ENCODE measurements around the gene TNNC2. TPM values are rescaled to one million over a fixed set of nuclear protein-coding genes. Genes with fewer than 3 reads are reported as not detected.
A peak's percentile ranks its signal among the peaks of the same experiment; 100 is the strongest.

Gene TNNC2
- polyA plus RNA-seq, 1 of the 3 experiments (the other 2 are of a cell fraction) = 1.1 TPM

DNA sequence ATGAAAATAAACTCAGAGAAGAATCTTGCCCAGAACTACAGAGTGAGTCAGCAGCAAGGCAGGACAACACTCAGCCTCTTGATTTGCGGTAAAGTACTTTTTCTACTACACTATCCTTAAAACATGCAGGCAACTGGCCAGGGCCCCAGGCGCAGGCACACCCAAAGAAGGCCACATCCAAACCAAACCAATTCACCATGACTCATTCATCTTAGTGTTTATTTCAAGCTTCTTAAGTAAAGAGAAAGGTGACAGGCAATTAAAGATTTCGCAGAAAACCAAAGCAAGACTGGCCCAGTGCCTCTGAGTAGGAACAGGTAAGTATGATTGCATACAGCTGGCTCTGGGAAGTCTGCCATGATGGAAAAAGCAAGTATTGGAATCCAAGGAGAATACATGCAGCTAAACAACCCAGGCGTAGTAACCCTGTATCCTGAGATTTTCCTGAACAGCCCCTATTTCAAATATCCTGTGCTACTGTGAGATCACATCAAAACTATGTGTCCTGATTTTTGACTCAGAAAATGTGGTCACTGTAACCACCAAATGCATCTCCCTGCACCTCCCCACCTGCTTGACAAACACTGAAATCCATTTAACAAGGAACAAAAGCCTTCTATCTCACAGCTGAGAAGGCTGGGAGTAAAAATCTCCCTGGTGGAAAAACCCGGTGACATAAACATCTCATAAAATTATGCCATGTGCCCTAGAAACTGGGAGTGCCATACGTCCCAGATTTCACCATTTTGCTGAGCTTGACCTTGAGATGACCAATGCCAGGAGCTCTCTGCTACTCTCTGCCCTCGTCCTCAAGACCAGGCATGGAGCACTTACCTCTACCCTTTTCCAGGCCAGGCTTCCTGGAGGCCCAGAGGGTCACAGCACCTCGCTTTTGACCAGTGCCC is 47.8 kb downstream of the TNNC2 start (continued):
- TF ChIP-seq, protein P1, sequence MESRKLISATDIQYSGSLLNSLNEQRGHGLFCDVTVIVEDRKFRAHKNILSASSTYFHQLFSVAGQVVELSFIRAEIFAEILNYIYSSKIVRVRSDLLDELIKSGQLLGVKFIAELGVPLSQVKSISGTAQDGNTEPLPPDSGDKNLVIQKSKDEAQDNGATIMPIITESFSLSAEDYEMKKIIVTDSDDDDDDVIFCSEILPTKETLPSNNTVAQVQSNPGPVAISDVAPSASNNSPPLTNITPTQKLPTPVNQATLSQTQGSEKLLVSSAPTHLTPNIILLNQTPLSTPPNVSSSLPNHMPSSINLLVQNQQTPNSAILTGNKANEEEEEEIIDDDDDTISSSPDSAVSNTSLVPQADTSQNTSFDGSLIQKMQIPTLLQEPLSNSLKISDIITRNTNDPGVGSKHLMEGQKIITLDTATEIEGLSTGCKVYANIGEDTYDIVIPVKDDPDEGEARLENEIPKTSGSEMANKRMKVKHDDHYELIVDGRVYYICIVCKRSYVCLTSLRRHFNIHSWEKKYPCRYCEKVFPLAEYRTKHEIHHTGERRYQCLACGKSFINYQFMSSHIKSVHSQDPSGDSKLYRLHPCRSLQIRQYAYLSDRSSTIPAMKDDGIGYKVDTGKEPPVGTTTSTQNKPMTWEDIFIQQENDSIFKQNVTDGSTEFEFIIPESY (IDR thresholded peaks at IDR 0.05; ENCODE audit: borderline replicate concordance, low read depth) = peak; percentile 76
- no peak for TF ChIP-seq ELF1 (IDR thresholded peaks at IDR 0.05)
- no peak for TF ChIP-seq GABPA (IDR thresholded peaks at IDR 0.05; ENCODE audit: low read depth)
- TF ChIP-seq FOSL2 (IDR thresholded peaks at IDR 0.05; ENCODE audit: borderline replicate concordance, low read depth) = peak; percentile 92
- TF ChIP-seq RAD21 (IDR thresholded peaks at IDR 0.05; ENCODE audit: low read length) = no peak
- TF ChIP-seq, protein P2, sequence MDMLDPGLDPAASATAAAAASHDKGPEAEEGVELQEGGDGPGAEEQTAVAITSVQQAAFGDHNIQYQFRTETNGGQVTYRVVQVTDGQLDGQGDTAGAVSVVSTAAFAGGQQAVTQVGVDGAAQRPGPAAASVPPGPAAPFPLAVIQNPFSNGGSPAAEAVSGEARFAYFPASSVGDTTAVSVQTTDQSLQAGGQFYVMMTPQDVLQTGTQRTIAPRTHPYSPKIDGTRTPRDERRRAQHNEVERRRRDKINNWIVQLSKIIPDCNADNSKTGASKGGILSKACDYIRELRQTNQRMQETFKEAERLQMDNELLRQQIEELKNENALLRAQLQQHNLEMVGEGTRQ (IDR thresholded peaks at IDR 0.05; ENCODE audit: borderline replicate concordance, low read depth, low read length) = no peak
- TF ChIP-seq RCOR1 (IDR thresholded peaks at IDR 0.05; ENCODE audit: low read length) = no peak
- no peak for TF ChIP-seq EZH2phosphoT487 (IDR thresholded peaks at IDR 0.05; ENCODE audit: borderline replicate concordance, low read depth)
- TF ChIP-seq POLR2AphosphoS5 (IDR thresholded peaks at IDR 0.05; ENCODE audit: low read depth, low read length) = peak; percentile 52; the same call in 1 of the 2 replicates

DNA sequence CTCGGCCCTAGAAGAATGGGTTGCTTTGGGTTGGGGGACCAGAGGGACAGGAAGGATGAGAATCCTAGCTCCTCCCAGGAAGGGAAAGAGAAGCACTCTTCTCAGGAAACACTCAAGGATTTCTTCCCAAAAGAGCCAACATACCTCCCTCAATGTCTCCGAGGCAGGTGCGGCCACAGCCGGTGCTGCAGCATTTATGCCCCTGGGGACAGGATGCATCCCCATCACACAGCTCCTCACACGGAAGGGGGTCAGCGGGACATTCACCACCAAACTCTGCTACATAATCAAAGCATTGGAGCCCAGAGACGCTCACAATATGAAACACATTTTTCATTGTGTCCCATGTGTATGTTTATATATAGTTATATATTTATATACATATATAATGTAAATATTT is 50.2 kb downstream of the TNNC2 start:
- H3K36me3 ChIP-seq (replicated peaks in 1 of 2; ENCODE audit: control insufficient read depth in 1 of 2, insufficient read depth in 2 of 2, low read length in 1 of 2) = no peaks in the 10 kb centered on the region
- ChIA-PET POLR2A (no interaction called here), CTCF (interaction anchor here (0.6 to 1.2 kb wide), 2 partner anchors 23 to 51 kb away, joined by 3 read pairs; no protein-coding TSS in a partner anchor)
- TF ChIP-seq TEAD4 (IDR thresholded peaks at IDR 0.05; ENCODE audit: borderline replicate concordance, insufficient read depth) (no peak), FOXJ3 (CRISPR knock-in tag; IDR thresholded peaks at IDR 0.05) (no peak), RCOR1 (IDR thresholded peaks at IDR 0.05; ENCODE audit: low read length) (no peak), GATA2 (CRISPR knock-in tag; IDR thresholded peaks at IDR 0.05) (no peak), MEF2A (IDR thresholded peaks at IDR 0.05; ENCODE audit: borderline replicate concordance, low read depth) (no peak), RXRA (IDR thresholded peaks at IDR 0.05; ENCODE audit: borderline replicate concordance, low read depth) (no peak), TAF1 (IDR thresholded peaks at IDR 0.05; ENCODE audit: borderline replicate concordance, low read depth, low read length) (no peak), EP300 (IDR thresholded peaks at IDR 0.05; ENCODE audit: borderline replicate concordance in 1 of 2, low read depth in 1 of 2, low read length in 1 of 2) (no peak), ELF1 (IDR thresholded peaks at IDR 0.05) (no peak), SIN3A (IDR thresholded peaks at IDR 0.05; ENCODE audit: borderline replicate concordance, low read depth, low read length) (no peak), FOXM1 (IDR thresholded peaks at IDR 0.05; ENCODE audit: low read depth) (no peak), NRF1 (IDR thresholded peaks at IDR 0.05; ENCODE audit: low read depth, low read length) (no peak), RAD21 (IDR thresholded peaks at IDR 0.05; ENCODE audit: low read length) (no peak)
- TF ChIP-seq, protein P3, sequence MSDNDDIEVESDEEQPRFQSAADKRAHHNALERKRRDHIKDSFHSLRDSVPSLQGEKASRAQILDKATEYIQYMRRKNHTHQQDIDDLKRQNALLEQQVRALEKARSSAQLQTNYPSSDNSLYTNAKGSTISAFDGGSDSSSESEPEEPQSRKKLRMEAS (IDR thresholded peaks at IDR 0.05; ENCODE audit: low read depth) = no peak
- TF ChIP-seq, protein P4, sequence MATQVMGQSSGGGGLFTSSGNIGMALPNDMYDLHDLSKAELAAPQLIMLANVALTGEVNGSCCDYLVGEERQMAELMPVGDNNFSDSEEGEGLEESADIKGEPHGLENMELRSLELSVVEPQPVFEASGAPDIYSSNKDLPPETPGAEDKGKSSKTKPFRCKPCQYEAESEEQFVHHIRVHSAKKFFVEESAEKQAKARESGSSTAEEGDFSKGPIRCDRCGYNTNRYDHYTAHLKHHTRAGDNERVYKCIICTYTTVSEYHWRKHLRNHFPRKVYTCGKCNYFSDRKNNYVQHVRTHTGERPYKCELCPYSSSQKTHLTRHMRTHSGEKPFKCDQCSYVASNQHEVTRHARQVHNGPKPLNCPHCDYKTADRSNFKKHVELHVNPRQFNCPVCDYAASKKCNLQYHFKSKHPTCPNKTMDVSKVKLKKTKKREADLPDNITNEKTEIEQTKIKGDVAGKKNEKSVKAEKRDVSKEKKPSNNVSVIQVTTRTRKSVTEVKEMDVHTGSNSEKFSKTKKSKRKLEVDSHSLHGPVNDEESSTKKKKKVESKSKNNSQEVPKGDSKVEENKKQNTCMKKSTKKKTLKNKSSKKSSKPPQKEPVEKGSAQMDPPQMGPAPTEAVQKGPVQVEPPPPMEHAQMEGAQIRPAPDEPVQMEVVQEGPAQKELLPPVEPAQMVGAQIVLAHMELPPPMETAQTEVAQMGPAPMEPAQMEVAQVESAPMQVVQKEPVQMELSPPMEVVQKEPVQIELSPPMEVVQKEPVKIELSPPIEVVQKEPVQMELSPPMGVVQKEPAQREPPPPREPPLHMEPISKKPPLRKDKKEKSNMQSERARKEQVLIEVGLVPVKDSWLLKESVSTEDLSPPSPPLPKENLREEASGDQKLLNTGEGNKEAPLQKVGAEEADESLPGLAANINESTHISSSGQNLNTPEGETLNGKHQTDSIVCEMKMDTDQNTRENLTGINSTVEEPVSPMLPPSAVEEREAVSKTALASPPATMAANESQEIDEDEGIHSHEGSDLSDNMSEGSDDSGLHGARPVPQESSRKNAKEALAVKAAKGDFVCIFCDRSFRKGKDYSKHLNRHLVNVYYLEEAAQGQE (IDR thresholded peaks at IDR 0.05; ENCODE audit: low read depth, low read length) = no peak
- TF ChIP-seq, protein P1 (IDR thresholded peaks at IDR 0.05; ENCODE audit: borderline replicate concordance, low read depth) = no peak

More for the DNA sequence above, 50.2 kb downstream of the TNNC2 start:
- no peak overlapping the region for H3K4me2 ChIP-seq
- no peak overlapping the region for H3K9ac ChIP-seq
- H3K27ac ChIP-seq (ENCODE audit: low read depth in 2 of 2, low read length in 1 of 2) = no peak overlapping the region
- DNase-seq = no peak
- no peaks in the 10 kb centered on the region for H3K9me2 ChIP-seq
- peaks cover 33% of the 10 kb centered on the region for H3F3A ChIP-seq (replicated peaks; ENCODE audit: insufficient read depth)
- peaks cover 0 to 25% of the 10 kb centered on the region in 2 experiments; a peak in 3 of 4 replicates for H3K4me1 ChIP-seq (ENCODE audit: control insufficient read depth in 1 of 2, insufficient read depth in 2 of 2, low read depth in 1 of 2, low read length in 1 of 2)
- no peaks in the 10 kb centered on the region for H3K9me3 ChIP-seq
- no peaks in the 10 kb centered on the region for H4K20me1 ChIP-seq (ENCODE audit: insufficient read depth)
- H3K4me3 ChIP-seq (ENCODE audit: low read depth in 2 of 2, low read length in 1 of 2) = no peak overlapping the region
- WGBS (ENCODE audit: low lambda C conversion rate) = 78% methylated on average over 7 of the region's 7 CpGs
- no peaks in the 10 kb centered on the region for H3K79me2 ChIP-seq (ENCODE audit: insufficient read depth)
- no peaks in the 10 kb centered on the region for H3K27me3 ChIP-seq (ENCODE audit: insufficient read depth)
- H2AFZ ChIP-seq (ENCODE audit: low read depth) = no peak overlapping the region

Data from SK-N-SH (cell line).